Nephron (organoid): ENCODE data around the gene TSPAN31.

Experiments used
- H3K27ac Mint-ChIP-seq, 3 experiments: 2 replicates each; pipeline ENCODE4 v1.8.0; 2020; ENCODE audit warnings: mixed read lengths in 3 of 3, mild to moderate bottlenecking in 2 of 3, moderate library complexity in 1 of 3
- H3K27me3 Mint-ChIP-seq: 2 replicates; pipeline ENCODE4 v1.8.0; 2021; ENCODE audit warnings: low read depth, mild to moderate bottlenecking, moderate library complexity, mixed read lengths
- H3K36me3 Mint-ChIP-seq: 2 replicates; pipeline ENCODE4 v1.8.0; 2020; ENCODE audit warnings: low read depth, mixed read lengths
- H3K4me1 Mint-ChIP-seq: 2 replicates; pipeline ENCODE4 v1.8.0; 2020; ENCODE audit warnings: mixed read lengths
- H3K4me3 Mint-ChIP-seq, 3 experiments: 2 replicates each; pipeline ENCODE4 v1.8.0; 2020; ENCODE audit warnings: mild to moderate bottlenecking in 3 of 3, mixed read lengths in 3 of 3, moderate library complexity in 2 of 3
- H3K9me3 Mint-ChIP-seq: 2 replicates; pipeline ENCODE4 v1.8.0; 2020; ENCODE audit warnings: mixed read lengths
- TF ChIP-seq, protein P1 (sequence below), 3 experiments: fragments of 200-600 bp; sonication (generic); IDR thresholded peaks; one replicate each; pipeline ENCODE4 v1.5.0; 2021; ENCODE audit warnings: antibody characterized with exemption in 3 of 3; ENCODE audit not compliant: unreplicated experiment in 3 of 3

Gene TSPAN31

DNA sequence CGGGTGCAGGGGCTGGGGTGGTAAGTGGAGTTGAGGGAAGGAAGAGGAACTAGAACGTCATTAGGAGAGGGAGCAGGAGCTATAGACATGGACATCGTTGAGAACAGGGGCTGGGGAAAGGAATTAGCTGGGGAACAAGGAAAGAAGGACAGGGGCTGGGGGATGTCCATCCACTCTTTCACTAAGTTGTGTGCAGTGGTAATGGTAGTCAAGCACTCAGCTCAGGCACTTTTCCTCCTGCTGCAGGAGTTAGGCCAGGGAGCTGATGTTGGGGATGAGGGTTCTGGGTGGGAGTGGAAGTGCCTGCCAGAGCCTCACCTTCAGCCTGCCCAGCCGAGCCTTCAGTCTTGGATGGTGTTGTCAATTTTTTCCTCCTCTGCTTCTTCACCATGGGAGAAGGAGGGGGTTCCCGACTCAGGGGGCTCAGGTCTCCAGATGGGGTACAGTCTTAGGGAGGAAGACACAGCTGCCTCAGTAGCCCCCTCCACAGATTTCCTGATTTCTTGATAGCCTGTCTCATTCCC, 15.5 kb upstream of the TSPAN31 start:
- peaks cover 96% of the 10 kb centered on the region for H3K27me3 Mint-ChIP-seq
- peaks cover 12% of the 10 kb centered on the region for H3K36me3 Mint-ChIP-seq
- peak overlapping the region in 2 of 3 experiments; percentile 18 to 53 for H3K4me3 Mint-ChIP-seq
- no peaks in the 10 kb centered on the region for H3K9me3 Mint-ChIP-seq
- peaks cover 7% of the 10 kb centered on the region for H3K4me1 Mint-ChIP-seq
- no peak overlapping the region for H3K27ac Mint-ChIP-seq
- TF ChIP-seq, protein P1, sequence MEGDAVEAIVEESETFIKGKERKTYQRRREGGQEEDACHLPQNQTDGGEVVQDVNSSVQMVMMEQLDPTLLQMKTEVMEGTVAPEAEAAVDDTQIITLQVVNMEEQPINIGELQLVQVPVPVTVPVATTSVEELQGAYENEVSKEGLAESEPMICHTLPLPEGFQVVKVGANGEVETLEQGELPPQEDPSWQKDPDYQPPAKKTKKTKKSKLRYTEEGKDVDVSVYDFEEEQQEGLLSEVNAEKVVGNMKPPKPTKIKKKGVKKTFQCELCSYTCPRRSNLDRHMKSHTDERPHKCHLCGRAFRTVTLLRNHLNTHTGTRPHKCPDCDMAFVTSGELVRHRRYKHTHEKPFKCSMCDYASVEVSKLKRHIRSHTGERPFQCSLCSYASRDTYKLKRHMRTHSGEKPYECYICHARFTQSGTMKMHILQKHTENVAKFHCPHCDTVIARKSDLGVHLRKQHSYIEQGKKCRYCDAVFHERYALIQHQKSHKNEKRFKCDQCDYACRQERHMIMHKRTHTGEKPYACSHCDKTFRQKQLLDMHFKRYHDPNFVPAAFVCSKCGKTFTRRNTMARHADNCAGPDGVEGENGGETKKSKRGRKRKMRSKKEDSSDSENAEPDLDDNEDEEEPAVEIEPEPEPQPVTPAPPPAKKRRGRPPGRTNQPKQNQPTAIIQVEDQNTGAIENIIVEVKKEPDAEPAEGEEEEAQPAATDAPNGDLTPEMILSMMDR (IDR thresholded peaks at IDR 0.05; ENCODE audit: unreplicated experiment in 3 of 3) = no peak

GRCh38 chr12:57730336-57731067, 14.3 kb upstream of the TSPAN31 start:
- Mint-ChIP-seq H3K36me3 (peaks cover 12% of the 10 kb centered on the region), H3K27ac (no peak overlapping the region), H3K27me3 (peaks cover 96% of the 10 kb centered on the region), H3K9me3 (no peaks in the 10 kb centered on the region), H3K4me3 (no peak overlapping the region), H3K4me1 (peaks cover 18% of the 10 kb centered on the region)
- TF ChIP-seq, protein P1 (IDR thresholded peaks at IDR 0.05; ENCODE audit: unreplicated experiment in 3 of 3) = no peak

DNA sequence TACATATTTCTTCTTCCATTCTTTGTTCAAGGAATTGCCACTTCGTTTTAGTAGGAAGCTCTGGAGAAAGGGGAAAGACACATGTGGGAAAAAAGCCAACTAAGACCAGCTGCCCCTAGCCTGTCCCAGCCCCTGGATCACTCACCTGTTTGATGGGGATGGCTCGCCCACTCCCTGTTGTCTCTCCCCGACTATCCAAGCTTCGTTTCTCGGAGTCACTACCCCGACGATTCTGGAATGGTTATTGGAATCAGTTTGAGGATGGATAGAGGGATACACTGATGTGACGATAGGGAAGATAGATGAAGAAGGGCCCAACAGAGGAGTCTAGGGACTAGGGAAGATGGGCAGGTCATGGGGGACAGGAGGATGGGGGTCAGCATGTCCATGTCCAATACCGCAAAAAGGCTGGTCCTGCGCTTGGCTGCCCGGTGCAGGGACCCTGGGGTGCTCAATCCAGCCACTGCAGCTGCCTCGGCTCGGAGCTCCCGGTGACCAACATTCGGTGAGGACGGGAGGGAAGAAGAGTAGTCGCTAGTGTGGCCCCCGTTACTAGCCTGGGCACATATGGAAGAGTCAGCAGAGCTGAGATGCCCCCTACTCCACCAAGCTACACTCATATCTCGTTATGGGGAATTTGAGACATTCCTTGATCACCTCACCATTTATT, 13.3 kb upstream of the TSPAN31 start:
- H3K4me3 Mint-ChIP-seq = no peak overlapping the region
- TF ChIP-seq, protein P1 (IDR thresholded peaks at IDR 0.05; ENCODE audit: unreplicated experiment in 3 of 3) = no peak
- H3K36me3 Mint-ChIP-seq = peaks cover 12% of the 10 kb centered on the region
- H3K27me3 Mint-ChIP-seq = peaks cover 99% of the 10 kb centered on the region
- peaks cover 26% of the 10 kb centered on the region for H3K4me1 Mint-ChIP-seq
- H3K27ac Mint-ChIP-seq = no peak overlapping the region
- H3K9me3 Mint-ChIP-seq = no peaks in the 10 kb centered on the region

GRCh38 chr12:57732270-57732669, 12.6 kb upstream of the TSPAN31 start:
- Mint-ChIP-seq H3K4me3 (no peak overlapping the region), H3K27me3 (peaks cover 100% of the 10 kb centered on the region), H3K4me1 (peaks cover 30% of the 10 kb centered on the region), H3K27ac (no peak overlapping the region), H3K9me3 (no peaks in the 10 kb centered on the region), H3K36me3 (peaks cover 12% of the 10 kb centered on the region)
- TF ChIP-seq, protein P1 (IDR thresholded peaks at IDR 0.05; ENCODE audit: unreplicated experiment in 3 of 3) = no peak

GRCh38 chr12:57732726-57733593, 11.9 kb upstream of the TSPAN31 start:
- H3K36me3 Mint-ChIP-seq = peaks cover 12% of the 10 kb centered on the region
- H3K4me3 Mint-ChIP-seq = peak overlapping the region in 1 of 3 experiments; percentile 34
- peaks cover 30% of the 10 kb centered on the region for H3K4me1 Mint-ChIP-seq
- H3K27me3 Mint-ChIP-seq = peaks cover 93% of the 10 kb centered on the region
- H3K27ac Mint-ChIP-seq = no peak overlapping the region
- TF ChIP-seq, protein P1 (IDR thresholded peaks at IDR 0.05; ENCODE audit: unreplicated experiment in 3 of 3) = no peak
- no peaks in the 10 kb centered on the region for H3K9me3 Mint-ChIP-seq
